ENCODE data around the gene METAP1D.

DNA sequence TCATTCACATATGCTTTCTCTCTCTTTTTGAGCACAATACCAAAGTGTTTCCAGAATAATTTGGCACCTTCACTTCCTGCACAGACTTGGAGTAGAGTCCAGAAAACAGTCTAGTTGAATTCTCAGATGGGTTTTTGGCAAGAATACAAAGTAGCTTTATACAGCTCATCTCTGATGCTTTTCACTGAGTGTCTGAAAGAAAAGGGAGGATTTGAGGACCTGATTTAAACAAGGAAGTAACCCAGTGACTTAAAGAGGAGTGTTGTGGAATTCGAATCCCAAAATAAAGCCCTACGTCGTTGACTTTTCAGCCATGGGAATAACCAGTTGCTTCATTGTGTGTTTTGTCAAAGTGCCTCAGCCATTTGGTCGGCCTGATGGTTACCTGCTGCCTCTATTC is 31.8 kb downstream of the METAP1D start:
- no peak for TF ChIP-seq POLR2AphosphoS5 (IDR thresholded peaks at IDR 0.05; ENCODE audit: low read depth, low read length)
- TF ChIP-seq, protein P1, sequence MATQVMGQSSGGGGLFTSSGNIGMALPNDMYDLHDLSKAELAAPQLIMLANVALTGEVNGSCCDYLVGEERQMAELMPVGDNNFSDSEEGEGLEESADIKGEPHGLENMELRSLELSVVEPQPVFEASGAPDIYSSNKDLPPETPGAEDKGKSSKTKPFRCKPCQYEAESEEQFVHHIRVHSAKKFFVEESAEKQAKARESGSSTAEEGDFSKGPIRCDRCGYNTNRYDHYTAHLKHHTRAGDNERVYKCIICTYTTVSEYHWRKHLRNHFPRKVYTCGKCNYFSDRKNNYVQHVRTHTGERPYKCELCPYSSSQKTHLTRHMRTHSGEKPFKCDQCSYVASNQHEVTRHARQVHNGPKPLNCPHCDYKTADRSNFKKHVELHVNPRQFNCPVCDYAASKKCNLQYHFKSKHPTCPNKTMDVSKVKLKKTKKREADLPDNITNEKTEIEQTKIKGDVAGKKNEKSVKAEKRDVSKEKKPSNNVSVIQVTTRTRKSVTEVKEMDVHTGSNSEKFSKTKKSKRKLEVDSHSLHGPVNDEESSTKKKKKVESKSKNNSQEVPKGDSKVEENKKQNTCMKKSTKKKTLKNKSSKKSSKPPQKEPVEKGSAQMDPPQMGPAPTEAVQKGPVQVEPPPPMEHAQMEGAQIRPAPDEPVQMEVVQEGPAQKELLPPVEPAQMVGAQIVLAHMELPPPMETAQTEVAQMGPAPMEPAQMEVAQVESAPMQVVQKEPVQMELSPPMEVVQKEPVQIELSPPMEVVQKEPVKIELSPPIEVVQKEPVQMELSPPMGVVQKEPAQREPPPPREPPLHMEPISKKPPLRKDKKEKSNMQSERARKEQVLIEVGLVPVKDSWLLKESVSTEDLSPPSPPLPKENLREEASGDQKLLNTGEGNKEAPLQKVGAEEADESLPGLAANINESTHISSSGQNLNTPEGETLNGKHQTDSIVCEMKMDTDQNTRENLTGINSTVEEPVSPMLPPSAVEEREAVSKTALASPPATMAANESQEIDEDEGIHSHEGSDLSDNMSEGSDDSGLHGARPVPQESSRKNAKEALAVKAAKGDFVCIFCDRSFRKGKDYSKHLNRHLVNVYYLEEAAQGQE (IDR thresholded peaks at IDR 0.05; ENCODE audit: insufficient read depth in 1 of 2, low read depth in 2 of 2, low read length in 2 of 2): no peak
